ENCODE data around the gene GALNT14. TPM values are rescaled to one million over a fixed set of nuclear protein-coding genes. Genes with fewer than 3 reads are reported as not detected.

The GALNT14 gene
- total and polyA plus RNA-seq, 2 donors (not counting 1 experiment from before 2014, with no cell fraction given): 3.1 to 6.2 TPM

DNA sequence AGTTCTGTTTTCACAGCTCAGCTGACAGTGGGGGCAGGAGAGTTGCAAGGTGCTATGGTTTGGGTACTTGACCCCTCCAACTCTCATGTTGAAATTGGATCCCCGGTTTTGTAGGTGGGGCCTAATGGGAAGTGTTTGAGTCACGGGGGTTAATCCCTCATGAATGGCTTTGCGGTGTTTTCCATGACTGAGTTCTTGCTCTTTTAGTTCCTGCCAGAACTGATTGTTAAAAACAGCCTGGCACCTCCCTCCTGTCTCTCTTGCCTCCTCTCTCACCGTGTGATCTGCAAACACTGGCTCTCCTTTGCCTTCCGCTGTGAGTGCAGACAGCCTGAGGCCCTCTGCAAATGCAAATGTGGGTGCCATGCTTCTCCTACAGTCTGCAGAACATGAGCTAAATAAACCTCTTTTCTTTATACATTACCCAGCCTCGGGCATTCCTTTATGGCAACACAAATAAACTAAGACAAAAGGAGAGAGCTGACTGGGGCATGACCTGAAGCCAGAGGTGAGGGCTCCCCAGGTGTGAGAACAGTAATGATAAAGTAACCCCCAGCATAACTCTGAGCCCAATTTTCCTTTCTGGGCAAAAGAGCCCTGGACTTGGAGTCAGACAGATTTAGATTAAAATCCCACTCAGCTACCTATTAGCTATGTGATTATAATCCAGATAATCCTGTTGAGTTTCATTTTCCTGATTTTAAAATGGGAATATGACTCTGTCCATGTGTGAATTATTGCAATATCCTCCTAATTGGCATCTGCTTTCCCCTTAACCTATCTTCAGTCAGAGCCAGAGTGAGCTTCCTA is 266.1 kb downstream of the GALNT14 start:
- Histone ChIP-seq H3K9me3 (ENCODE audit: control extremely low read depth in 1 of 3, control insufficient read depth in 2 of 3, insufficient read depth in 1 of 3, low read length in 2 of 3) (no peaks in the 10 kb centered on the region), H3K79me2 (ENCODE audit: control insufficient read depth, insufficient read depth, low read length) (no peaks in the 10 kb centered on the region), H4K20me1 (ENCODE audit: control insufficient read depth, insufficient read depth, low read length, poor library complexity, severe bottlenecking) (no peaks in the 10 kb centered on the region), H3K4me2 (replicated peaks; ENCODE audit: low read depth, low read length, poor library complexity, severe bottlenecking) (no peak overlapping the region), H3K36me3 (replicated peaks in 1 of 2; ENCODE audit: control extremely low read depth in 1 of 2, control insufficient read depth in 1 of 2, extremely low read depth in 1 of 2, insufficient read depth in 2 of 2, low read length in 1 of 2) (no peaks in the 10 kb centered on the region), H3K4me1 (ENCODE audit: control insufficient read depth in 2 of 2, insufficient read depth in 2 of 2, low read length in 2 of 2) (peaks cover 5 to 8% of the 10 kb centered on the region in 2 donors), H3K27ac (ENCODE audit: low read length in 2 of 2) (no peak overlapping the region), H3K9ac (ENCODE audit: low read length) (no peak overlapping the region), H2AFZ (ENCODE audit: insufficient read depth, low read depth, low read length, poor library complexity, severe bottlenecking) (no peak overlapping the region), H3K4me3 (ENCODE audit: control extremely low read depth in 1 of 5, extremely low read depth in 1 of 5, insufficient read depth in 1 of 5, low read depth in 2 of 5, low read length in 4 of 5) (no peak overlapping the region), H3K27me3 (replicated peaks in 1 of 4; ENCODE audit: control extremely low read depth in 1 of 4, control insufficient read depth in 3 of 4, insufficient read depth in 4 of 4, low read length in 3 of 4) (no peaks in the 10 kb centered on the region)
- WGBS (ENCODE audit: insufficient coverage): 76% methylated on average over 3 of the region's 6 CpGs
- no peak for TF ChIP-seq EZH2 (IDR thresholded peaks at IDR 0.05; ENCODE audit: borderline replicate concordance, insufficient read depth, low read depth, low read length, poor library complexity, severe bottlenecking)
- TF ChIP-seq, protein P1, sequence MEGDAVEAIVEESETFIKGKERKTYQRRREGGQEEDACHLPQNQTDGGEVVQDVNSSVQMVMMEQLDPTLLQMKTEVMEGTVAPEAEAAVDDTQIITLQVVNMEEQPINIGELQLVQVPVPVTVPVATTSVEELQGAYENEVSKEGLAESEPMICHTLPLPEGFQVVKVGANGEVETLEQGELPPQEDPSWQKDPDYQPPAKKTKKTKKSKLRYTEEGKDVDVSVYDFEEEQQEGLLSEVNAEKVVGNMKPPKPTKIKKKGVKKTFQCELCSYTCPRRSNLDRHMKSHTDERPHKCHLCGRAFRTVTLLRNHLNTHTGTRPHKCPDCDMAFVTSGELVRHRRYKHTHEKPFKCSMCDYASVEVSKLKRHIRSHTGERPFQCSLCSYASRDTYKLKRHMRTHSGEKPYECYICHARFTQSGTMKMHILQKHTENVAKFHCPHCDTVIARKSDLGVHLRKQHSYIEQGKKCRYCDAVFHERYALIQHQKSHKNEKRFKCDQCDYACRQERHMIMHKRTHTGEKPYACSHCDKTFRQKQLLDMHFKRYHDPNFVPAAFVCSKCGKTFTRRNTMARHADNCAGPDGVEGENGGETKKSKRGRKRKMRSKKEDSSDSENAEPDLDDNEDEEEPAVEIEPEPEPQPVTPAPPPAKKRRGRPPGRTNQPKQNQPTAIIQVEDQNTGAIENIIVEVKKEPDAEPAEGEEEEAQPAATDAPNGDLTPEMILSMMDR (IDR thresholded peaks at IDR 0.05): no peak
- peaks cover 2% of the 10 kb centered on the region for H3K9me3 Mint-ChIP-seq (ENCODE audit: insufficient read depth)
- intact Hi-C loops (cut with micrococcal nuclease): no loop called here
- ChIA-PET POLR2A (no interaction called here), CTCF (interaction anchor here (1.2 kb wide), 1 partner anchor 462 kb away, joined by 3 read pairs; no protein-coding TSS in a partner anchor)
- H3K27ac Mint-ChIP-seq: no peak overlapping the region
- ATAC-seq (ENCODE audit: low read depth) (no peak), DNase-seq (no peak)
- H3K4me1 Mint-ChIP-seq: peaks cover 5% of the 10 kb centered on the region
- H3K27me3 Mint-ChIP-seq: peaks cover 11% of the 10 kb centered on the region
- no peak overlapping the region for H3K4me3 Mint-ChIP-seq

DNA sequence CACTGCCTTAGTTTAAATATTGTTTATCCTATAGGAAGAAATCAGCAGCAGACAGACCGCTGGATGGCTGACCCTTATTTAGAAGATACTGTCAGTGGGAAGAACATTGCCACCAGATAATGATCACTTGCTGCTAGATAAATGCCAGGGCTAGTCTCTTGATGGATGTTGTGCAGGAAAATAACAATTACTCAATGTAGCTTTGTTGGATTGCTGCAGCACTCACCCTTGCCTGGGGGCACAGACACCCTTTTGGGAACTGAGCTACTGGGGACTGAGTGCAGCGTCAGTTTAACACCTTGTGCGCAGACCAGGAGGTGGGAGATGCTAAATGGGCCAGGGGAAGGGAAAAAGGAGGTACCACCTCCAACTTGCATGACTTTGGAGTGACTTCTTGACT is 266.8 kb downstream of the GALNT14 start:
- Histone ChIP-seq H3K9me3 (ENCODE audit: control extremely low read depth in 1 of 3, control insufficient read depth in 2 of 3, insufficient read depth in 1 of 3, low read length in 2 of 3) (no peaks in the 10 kb centered on the region), H3K4me3 (ENCODE audit: control extremely low read depth in 1 of 5, extremely low read depth in 1 of 5, insufficient read depth in 1 of 5, low read depth in 2 of 5, low read length in 4 of 5) (no peak overlapping the region), H3K4me2 (replicated peaks; ENCODE audit: low read depth, low read length, poor library complexity, severe bottlenecking) (no peak overlapping the region), H3K4me1 (ENCODE audit: control insufficient read depth in 2 of 2, insufficient read depth in 2 of 2, low read length in 2 of 2) (peaks cover 13 to 15% of the 10 kb centered on the region in 2 donors), H3K27ac (ENCODE audit: low read length in 2 of 2) (no peak overlapping the region), H2AFZ (ENCODE audit: insufficient read depth, low read depth, low read length, poor library complexity, severe bottlenecking) (no peak overlapping the region), H3K9ac (ENCODE audit: low read length) (no peak overlapping the region), H4K20me1 (ENCODE audit: control insufficient read depth, insufficient read depth, low read length, poor library complexity, severe bottlenecking) (no peaks in the 10 kb centered on the region), H3K27me3 (replicated peaks in 1 of 4; ENCODE audit: control extremely low read depth in 1 of 4, control insufficient read depth in 3 of 4, insufficient read depth in 4 of 4, low read length in 3 of 4) (no peaks in the 10 kb centered on the region), H3K36me3 (replicated peaks in 1 of 2; ENCODE audit: control extremely low read depth in 1 of 2, control insufficient read depth in 1 of 2, extremely low read depth in 1 of 2, insufficient read depth in 2 of 2, low read length in 1 of 2) (no peaks in the 10 kb centered on the region), H3K79me2 (ENCODE audit: control insufficient read depth, insufficient read depth, low read length) (no peaks in the 10 kb centered on the region)
- no peak overlapping the region for H3K27ac Mint-ChIP-seq
- peaks cover 11% of the 10 kb centered on the region for H3K27me3 Mint-ChIP-seq
- no peak for TF ChIP-seq EZH2 (IDR thresholded peaks at IDR 0.05; ENCODE audit: borderline replicate concordance, insufficient read depth, low read depth, low read length, poor library complexity, severe bottlenecking)
- TF ChIP-seq, protein P1 (IDR thresholded peaks at IDR 0.05): no peak
- intact Hi-C loops (cut with micrococcal nuclease): no loop called here
- ATAC-seq (ENCODE audit: low read depth): no peak
- 100% methylated on average over 3 of the region's 3 CpGs for WGBS (ENCODE audit: insufficient coverage)
- no peak overlapping the region for H3K4me3 Mint-ChIP-seq
- no peak for DNase-seq
- ChIA-PET POLR2A (no interaction called here), CTCF (no interaction called here)
- peaks cover 2% of the 10 kb centered on the region for H3K9me3 Mint-ChIP-seq (ENCODE audit: insufficient read depth)
- H3K4me1 Mint-ChIP-seq: peaks cover 12% of the 10 kb centered on the region

Data from B cell (primary cell).